Measurements from ENCODE around the gene IRS2. TPM values are rescaled to one million over a fixed set of nuclear protein-coding genes. Genes with fewer than 3 reads are reported as not detected.

The IRS2 gene
- total RNA-seq, 1 experiment from 2014 or later = 5.9 TPM

DNA sequence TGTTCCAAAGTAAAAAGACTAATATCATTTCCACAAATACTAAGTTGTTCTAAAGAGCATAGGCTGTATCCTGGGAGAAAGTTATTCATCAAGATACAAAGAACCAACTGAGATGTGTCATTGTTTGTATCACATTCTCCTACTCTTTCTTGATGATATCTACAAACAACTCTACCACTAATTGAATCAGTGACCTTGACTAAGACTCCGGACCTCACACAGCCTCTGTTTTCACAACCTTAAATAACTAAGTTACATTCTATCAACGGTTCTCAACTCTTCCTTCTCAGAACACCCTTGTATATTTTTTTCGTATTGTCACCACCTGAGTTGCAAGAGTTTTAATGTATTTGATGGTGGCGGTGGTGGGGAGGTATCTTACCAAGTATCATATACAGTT, 12.6 kb downstream of the IRS2 start:
- Histone ChIP-seq H3K27me3 (ENCODE audit: control insufficient read depth, insufficient read depth, low read length) (no peaks in the 10 kb centered on the region), H3K27ac (ENCODE audit: low read length) (no peak overlapping the region), H3K4me1 (ENCODE audit: control insufficient read depth, insufficient read depth, low read length) (peaks cover 14% of the 10 kb centered on the region), H3K9me3 (ENCODE audit: control insufficient read depth, insufficient read depth, low read depth, low read length) (no peaks in the 10 kb centered on the region), H3K36me3 (ENCODE audit: control insufficient read depth, insufficient read depth, low read length) (no peaks in the 10 kb centered on the region), H3K4me3 (ENCODE audit: low read depth in 2 of 2, low read length in 2 of 2) (no peak overlapping the region)
- CTCF ChIA-PET = interaction anchor here (0.6 kb wide), 1 partner anchor 11 kb away, joined by 3 read pairs; no protein-coding TSS in a partner anchor
- POLR2A ChIA-PET = no interaction called here
- ATAC-seq (no peak), DNase-seq (ENCODE audit: low read depth, low spot score) (no peak)
- in situ Hi-C loops (cut with HindIII; ENCODE audit: low pct_unique_long_range_greater_than_20kb, low sequenced_read_pairs) (no loop called here), intact Hi-C loops (cut with micrococcal nuclease; ENCODE audit: unreplicated experiment) (no loop called here)
- TF ChIP-seq, protein P1, sequence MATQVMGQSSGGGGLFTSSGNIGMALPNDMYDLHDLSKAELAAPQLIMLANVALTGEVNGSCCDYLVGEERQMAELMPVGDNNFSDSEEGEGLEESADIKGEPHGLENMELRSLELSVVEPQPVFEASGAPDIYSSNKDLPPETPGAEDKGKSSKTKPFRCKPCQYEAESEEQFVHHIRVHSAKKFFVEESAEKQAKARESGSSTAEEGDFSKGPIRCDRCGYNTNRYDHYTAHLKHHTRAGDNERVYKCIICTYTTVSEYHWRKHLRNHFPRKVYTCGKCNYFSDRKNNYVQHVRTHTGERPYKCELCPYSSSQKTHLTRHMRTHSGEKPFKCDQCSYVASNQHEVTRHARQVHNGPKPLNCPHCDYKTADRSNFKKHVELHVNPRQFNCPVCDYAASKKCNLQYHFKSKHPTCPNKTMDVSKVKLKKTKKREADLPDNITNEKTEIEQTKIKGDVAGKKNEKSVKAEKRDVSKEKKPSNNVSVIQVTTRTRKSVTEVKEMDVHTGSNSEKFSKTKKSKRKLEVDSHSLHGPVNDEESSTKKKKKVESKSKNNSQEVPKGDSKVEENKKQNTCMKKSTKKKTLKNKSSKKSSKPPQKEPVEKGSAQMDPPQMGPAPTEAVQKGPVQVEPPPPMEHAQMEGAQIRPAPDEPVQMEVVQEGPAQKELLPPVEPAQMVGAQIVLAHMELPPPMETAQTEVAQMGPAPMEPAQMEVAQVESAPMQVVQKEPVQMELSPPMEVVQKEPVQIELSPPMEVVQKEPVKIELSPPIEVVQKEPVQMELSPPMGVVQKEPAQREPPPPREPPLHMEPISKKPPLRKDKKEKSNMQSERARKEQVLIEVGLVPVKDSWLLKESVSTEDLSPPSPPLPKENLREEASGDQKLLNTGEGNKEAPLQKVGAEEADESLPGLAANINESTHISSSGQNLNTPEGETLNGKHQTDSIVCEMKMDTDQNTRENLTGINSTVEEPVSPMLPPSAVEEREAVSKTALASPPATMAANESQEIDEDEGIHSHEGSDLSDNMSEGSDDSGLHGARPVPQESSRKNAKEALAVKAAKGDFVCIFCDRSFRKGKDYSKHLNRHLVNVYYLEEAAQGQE (IDR thresholded peaks at IDR 0.05; ENCODE audit: insufficient read depth in 1 of 2, low read depth in 2 of 2, low read length in 1 of 2) = no peak
- no peak for TF ChIP-seq TCF7L2 (IDR thresholded peaks at IDR 0.05; ENCODE audit: low read depth, low read length)
- TF ChIP-seq POLR2AphosphoS5 (IDR thresholded peaks at IDR 0.05; ENCODE audit: low read depth, low read length) = no peak
- TF ChIP-seq SIN3A (IDR thresholded peaks at IDR 0.05; ENCODE audit: borderline replicate concordance, insufficient read depth, low read depth, low read length) = no peak
- no peak for TF ChIP-seq CTCF (IDR thresholded peaks at IDR 0.05)
- no TSS peak for BruUV-seq (replicated peaks)

DNA sequence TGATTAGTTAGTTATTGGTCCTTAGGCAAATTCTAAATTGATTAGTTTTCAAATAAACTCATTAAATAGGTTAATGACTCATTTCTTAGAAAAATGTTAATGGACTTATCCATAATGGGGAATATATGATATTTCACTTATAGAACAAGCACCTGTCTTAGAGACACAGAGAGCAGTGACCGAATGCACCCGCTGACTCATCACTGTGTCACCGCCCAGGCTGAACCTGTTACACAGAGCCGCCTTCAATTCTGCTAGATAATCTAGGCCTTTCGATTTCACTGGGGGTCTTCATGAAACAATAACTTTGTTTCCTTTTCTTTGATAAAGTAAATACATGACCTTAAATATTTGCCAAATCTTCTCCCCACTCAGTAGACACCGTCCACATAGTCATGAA, 13.1 kb downstream of the IRS2 start:
- Histone ChIP-seq H3K27me3 (ENCODE audit: control insufficient read depth, insufficient read depth, low read length) (no peaks in the 10 kb centered on the region), H3K4me1 (ENCODE audit: control insufficient read depth, insufficient read depth, low read length) (peaks cover 13% of the 10 kb centered on the region), H3K36me3 (ENCODE audit: control insufficient read depth, insufficient read depth, low read length) (no peaks in the 10 kb centered on the region), H3K9me3 (ENCODE audit: control insufficient read depth, insufficient read depth, low read depth, low read length) (no peaks in the 10 kb centered on the region), H3K27ac (ENCODE audit: low read length) (no peak overlapping the region), H3K4me3 (ENCODE audit: low read depth in 2 of 2, low read length in 2 of 2) (no peak overlapping the region)
- ChIA-PET POLR2A (no interaction called here), CTCF (no interaction called here)
- DNase-seq (ENCODE audit: low read depth, low spot score) (no peak), ATAC-seq (no peak)
- in situ Hi-C loops (cut with HindIII; ENCODE audit: low pct_unique_long_range_greater_than_20kb, low sequenced_read_pairs) = no loop called here
- TF ChIP-seq, protein P1 (IDR thresholded peaks at IDR 0.05; ENCODE audit: insufficient read depth in 1 of 2, low read depth in 2 of 2, low read length in 1 of 2) = no peak
- TF ChIP-seq POLR2AphosphoS5 (IDR thresholded peaks at IDR 0.05; ENCODE audit: low read depth, low read length) (no peak), CTCF (IDR thresholded peaks at IDR 0.05) (no peak)
- BruUV-seq (replicated peaks) = no TSS peak
- intact Hi-C loops (cut with micrococcal nuclease; ENCODE audit: unreplicated experiment) = no loop called here
